Measurements from ENCODE around the gene SLIT3. TPM values are rescaled to one million over a fixed set of nuclear protein-coding genes. Genes with fewer than 3 reads are reported as not detected.
A peak's percentile ranks its signal among the peaks of the same experiment; 100 is the strongest.

The SLIT3 gene
- total and polyA plus RNA-seq, 2 experiments from 2014 or later, result 0.59 to 0.71 TPM

DNA sequence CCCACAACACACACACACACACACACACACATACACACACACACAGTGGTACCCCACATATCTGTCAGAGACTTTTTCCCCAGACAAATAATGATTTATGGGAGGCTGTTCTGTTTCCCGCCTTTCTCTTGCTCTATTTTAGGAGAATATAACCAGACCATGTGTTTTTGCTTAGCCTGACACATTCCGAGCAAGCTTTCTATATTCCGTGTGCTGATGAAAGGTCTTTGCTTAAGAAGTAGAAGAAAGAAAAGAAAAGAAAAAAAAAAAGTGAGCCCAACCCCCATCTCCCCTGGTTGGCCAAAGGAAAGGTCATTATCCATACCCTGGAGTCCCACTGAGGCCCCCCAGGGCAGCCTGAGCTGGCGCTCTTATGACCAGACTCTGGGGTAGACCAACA is 338.6 kb downstream of the SLIT3 start:
- no peak overlapping the region for H3K4me2 ChIP-seq
- Mint-ChIP-seq H3K27ac (no peak overlapping the region), H3K4me1 (peaks cover 10% of the 10 kb centered on the region), H3K4me3 (no peak overlapping the region), H3K27me3 (ENCODE audit: insufficient read depth, low read depth, poor library complexity) (no peaks in the 10 kb centered on the region), H3K36me3 (ENCODE audit: low read depth) (no peaks in the 10 kb centered on the region; the same call in 2 of the 3 replicates), H3K9me3 (no peaks in the 10 kb centered on the region)
- no peaks in the 10 kb centered on the region for H3K9me2 ChIP-seq (ENCODE audit: insufficient read depth)
- H4K20me1 ChIP-seq (replicated peaks; ENCODE audit: insufficient read depth), result no peaks in the 10 kb centered on the region
- no peaks in the 10 kb centered on the region for H3K36me3 ChIP-seq (ENCODE audit: insufficient read depth)
- no peak overlapping the region for H2AFZ ChIP-seq
- no peaks in the 10 kb centered on the region; the same call in 1 of the 2 replicates for H3K4me1 ChIP-seq (ENCODE audit: insufficient read depth)
- DNase-seq (ENCODE audit: low spot score) (no peak), ATAC-seq (peak; percentile 48; the same call in 2 of the 3 replicates)
- H3K4me3 ChIP-seq, result no peak overlapping the region
- H3K27ac ChIP-seq (ENCODE audit: low read depth), result no peak overlapping the region
- no peaks in the 10 kb centered on the region for H3K79me2 ChIP-seq (replicated peaks; ENCODE audit: insufficient read depth)
- no peaks in the 10 kb centered on the region for H3K27me3 ChIP-seq (ENCODE audit: insufficient read depth)
- TF ChIP-seq, protein P1, sequence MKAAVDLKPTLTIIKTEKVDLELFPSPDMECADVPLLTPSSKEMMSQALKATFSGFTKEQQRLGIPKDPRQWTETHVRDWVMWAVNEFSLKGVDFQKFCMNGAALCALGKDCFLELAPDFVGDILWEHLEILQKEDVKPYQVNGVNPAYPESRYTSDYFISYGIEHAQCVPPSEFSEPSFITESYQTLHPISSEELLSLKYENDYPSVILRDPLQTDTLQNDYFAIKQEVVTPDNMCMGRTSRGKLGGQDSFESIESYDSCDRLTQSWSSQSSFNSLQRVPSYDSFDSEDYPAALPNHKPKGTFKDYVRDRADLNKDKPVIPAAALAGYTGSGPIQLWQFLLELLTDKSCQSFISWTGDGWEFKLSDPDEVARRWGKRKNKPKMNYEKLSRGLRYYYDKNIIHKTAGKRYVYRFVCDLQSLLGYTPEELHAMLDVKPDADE (IDR thresholded peaks at IDR 0.05), result no peak
- TF ChIP-seq, protein P2, sequence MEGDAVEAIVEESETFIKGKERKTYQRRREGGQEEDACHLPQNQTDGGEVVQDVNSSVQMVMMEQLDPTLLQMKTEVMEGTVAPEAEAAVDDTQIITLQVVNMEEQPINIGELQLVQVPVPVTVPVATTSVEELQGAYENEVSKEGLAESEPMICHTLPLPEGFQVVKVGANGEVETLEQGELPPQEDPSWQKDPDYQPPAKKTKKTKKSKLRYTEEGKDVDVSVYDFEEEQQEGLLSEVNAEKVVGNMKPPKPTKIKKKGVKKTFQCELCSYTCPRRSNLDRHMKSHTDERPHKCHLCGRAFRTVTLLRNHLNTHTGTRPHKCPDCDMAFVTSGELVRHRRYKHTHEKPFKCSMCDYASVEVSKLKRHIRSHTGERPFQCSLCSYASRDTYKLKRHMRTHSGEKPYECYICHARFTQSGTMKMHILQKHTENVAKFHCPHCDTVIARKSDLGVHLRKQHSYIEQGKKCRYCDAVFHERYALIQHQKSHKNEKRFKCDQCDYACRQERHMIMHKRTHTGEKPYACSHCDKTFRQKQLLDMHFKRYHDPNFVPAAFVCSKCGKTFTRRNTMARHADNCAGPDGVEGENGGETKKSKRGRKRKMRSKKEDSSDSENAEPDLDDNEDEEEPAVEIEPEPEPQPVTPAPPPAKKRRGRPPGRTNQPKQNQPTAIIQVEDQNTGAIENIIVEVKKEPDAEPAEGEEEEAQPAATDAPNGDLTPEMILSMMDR (conservative IDR thresholded peaks at IDR 0.05; ENCODE audit: low read depth in 2 of 2), result no peak
- TF ChIP-seq EZH2phosphoT487 (IDR thresholded peaks at IDR 0.05; ENCODE audit: unreplicated experiment) (no peak), JUNB (IDR thresholded peaks at IDR 0.05; ENCODE audit: unreplicated experiment) (no peak), STAT1 (IDR thresholded peaks at IDR 0.05; ENCODE audit: unreplicated experiment) (no peak), ZNF331 (CRISPR knock-in tag; IDR thresholded peaks at IDR 0.05; ENCODE audit: low read depth) (no peak), POLR2AphosphoS5 (IDR thresholded peaks at IDR 0.05; ENCODE audit: low read depth) (no peak), CREB1 (CRISPR knock-in tag; IDR thresholded peaks at IDR 0.05; ENCODE audit: low read depth) (no peak), NANOG (IDR thresholded peaks at IDR 0.05; ENCODE audit: borderline replicate concordance) (no peak), EZH2 (IDR thresholded peaks at IDR 0.05; ENCODE audit: low read depth, unreplicated experiment) (no peak), ZNF114 (CRISPR knock-in tag; IDR thresholded peaks at IDR 0.05) (no peak)
- TF ChIP-seq, protein P3, sequence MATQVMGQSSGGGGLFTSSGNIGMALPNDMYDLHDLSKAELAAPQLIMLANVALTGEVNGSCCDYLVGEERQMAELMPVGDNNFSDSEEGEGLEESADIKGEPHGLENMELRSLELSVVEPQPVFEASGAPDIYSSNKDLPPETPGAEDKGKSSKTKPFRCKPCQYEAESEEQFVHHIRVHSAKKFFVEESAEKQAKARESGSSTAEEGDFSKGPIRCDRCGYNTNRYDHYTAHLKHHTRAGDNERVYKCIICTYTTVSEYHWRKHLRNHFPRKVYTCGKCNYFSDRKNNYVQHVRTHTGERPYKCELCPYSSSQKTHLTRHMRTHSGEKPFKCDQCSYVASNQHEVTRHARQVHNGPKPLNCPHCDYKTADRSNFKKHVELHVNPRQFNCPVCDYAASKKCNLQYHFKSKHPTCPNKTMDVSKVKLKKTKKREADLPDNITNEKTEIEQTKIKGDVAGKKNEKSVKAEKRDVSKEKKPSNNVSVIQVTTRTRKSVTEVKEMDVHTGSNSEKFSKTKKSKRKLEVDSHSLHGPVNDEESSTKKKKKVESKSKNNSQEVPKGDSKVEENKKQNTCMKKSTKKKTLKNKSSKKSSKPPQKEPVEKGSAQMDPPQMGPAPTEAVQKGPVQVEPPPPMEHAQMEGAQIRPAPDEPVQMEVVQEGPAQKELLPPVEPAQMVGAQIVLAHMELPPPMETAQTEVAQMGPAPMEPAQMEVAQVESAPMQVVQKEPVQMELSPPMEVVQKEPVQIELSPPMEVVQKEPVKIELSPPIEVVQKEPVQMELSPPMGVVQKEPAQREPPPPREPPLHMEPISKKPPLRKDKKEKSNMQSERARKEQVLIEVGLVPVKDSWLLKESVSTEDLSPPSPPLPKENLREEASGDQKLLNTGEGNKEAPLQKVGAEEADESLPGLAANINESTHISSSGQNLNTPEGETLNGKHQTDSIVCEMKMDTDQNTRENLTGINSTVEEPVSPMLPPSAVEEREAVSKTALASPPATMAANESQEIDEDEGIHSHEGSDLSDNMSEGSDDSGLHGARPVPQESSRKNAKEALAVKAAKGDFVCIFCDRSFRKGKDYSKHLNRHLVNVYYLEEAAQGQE (IDR thresholded peaks at IDR 0.05; ENCODE audit: unreplicated experiment), result no peak
- TF ChIP-seq, protein P4, sequence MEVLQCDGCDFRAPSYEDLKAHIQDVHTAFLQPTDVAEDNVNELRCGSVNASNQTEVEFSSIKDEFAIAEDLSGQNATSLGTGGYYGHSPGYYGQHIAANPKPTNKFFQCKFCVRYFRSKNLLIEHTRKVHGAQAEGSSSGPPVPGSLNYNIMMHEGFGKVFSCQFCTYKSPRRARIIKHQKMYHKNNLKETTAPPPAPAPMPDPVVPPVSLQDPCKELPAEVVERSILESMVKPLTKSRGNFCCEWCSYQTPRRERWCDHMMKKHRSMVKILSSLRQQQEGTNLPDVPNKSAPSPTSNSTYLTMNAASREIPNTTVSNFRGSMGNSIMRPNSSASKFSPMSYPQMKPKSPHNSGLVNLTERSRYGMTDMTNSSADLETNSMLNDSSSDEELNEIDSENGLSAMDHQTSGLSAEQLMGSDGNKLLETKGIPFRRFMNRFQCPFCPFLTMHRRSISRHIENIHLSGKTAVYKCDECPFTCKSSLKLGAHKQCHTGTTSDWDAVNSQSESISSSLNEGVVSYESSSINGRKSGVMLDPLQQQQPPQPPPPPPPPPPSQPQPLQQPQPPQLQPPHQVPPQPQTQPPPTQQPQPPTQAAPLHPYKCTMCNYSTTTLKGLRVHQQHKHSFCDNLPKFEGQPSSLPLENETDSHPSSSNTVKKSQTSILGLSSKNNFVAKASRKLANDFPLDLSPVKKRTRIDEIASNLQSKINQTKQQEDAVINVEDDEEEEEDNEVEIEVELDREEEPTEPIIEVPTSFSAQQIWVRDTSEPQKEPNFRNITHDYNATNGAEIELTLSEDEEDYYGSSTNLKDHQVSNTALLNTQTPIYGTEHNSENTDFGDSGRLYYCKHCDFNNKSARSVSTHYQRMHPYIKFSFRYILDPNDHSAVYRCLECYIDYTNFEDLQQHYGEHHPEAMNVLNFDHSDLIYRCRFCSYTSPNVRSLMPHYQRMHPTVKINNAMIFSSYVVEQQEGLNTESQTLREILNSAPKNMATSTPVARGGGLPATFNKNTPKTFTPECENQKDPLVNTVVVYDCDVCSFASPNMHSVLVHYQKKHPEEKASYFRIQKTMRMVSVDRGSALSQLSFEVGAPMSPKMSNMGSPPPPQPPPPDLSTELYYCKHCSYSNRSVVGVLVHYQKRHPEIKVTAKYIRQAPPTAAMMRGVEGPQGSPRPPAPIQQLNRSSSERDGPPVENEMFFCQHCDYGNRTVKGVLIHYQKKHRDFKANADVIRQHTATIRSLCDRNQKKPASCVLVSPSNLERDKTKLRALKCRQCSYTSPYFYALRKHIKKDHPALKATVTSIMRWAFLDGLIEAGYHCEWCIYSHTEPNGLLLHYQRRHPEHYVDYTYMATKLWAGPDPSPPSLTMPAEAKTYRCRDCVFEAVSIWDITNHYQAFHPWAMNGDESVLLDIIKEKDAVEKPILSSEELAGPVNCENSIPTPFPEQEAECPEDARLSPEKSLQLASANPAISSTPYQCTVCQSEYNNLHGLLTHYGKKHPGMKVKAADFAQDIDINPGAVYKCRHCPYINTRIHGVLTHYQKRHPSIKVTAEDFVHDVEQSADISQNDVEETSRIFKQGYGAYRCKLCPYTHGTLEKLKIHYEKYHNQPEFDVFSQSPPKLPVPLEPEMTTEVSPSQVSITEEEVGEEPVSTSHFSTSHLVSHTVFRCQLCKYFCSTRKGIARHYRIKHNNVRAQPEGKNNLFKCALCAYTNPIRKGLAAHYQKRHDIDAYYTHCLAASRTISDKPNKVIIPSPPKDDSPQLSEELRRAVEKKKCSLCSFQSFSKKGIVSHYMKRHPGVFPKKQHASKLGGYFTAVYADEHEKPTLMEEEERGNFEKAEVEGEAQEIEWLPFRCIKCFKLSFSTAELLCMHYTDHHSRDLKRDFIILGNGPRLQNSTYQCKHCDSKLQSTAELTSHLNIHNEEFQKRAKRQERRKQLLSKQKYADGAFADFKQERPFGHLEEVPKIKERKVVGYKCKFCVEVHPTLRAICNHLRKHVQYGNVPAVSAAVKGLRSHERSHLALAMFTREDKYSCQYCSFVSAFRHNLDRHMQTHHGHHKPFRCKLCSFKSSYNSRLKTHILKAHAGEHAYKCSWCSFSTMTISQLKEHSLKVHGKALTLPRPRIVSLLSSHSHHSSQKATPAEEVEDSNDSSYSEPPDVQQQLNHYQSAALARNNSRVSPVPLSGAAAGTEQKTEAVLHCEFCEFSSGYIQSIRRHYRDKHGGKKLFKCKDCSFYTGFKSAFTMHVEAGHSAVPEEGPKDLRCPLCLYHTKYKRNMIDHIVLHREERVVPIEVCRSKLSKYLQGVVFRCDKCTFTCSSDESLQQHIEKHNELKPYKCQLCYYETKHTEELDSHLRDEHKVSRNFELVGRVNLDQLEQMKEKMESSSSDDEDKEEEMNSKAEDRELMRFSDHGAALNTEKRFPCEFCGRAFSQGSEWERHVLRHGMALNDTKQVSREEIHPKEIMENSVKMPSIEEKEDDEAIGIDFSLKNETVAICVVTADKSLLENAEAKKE (CRISPR knock-in tag; IDR thresholded peaks at IDR 0.05), result no peak
- H3F3A ChIP-seq (replicated peaks; ENCODE audit: low read depth), result no peaks in the 10 kb centered on the region

Data from GM23338 (cell line).